Epithelial cell of esophagus (primary cell): ENCODE data around the gene FRYL.
"Not testable (repeated sequence)": the region's sequence is repeated elsewhere in the genome, so short reads cannot be mapped to it uniquely, and the experiment has no call there.

Experiments
- DNase-seq: peaks from one replicate; pipeline ENCODE4 v3.0.0; 2010; ENCODE audit warnings: low read depth
- H3K4me3 ChIP-seq: 2 replicates; pipeline ENCODE4 v1.5.1; 2011; ENCODE audit warnings: mild to moderate bottlenecking, low read length, control low read depth
- TF ChIP-seq, protein P1 (sequence below): IDR thresholded peaks from 2 replicates; pipeline ENCODE4 v1.5.1; 2011; ENCODE audit warnings: low read depth, mild to moderate bottlenecking, low read length, control low read depth, inconsistent platforms; ENCODE audit not compliant: insufficient read depth; ENCODE audit errors: missing control alignments

FRYL gene

DNA sequence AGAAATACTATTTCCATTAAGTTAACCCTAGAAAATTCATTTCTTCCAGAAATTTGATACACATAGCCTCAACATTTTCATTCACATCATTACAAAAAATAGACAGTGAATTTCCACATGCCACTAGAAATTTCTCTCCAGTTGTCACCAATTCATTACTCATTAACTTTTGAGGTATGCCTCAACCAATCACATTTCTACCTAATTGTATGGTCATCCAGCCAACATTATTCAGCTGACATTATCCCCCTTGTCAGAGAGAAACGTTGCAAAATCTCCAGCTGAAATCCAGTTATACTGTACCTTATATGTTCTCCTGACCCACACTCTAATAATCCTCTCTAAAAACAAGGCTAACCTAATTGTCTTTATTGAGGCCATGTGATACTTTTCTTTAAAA lies 24.8 kb downstream of the FRYL start:
- no peak overlapping the region for H3K4me3 ChIP-seq
- no peak for DNase-seq
- TF ChIP-seq, protein P1, sequence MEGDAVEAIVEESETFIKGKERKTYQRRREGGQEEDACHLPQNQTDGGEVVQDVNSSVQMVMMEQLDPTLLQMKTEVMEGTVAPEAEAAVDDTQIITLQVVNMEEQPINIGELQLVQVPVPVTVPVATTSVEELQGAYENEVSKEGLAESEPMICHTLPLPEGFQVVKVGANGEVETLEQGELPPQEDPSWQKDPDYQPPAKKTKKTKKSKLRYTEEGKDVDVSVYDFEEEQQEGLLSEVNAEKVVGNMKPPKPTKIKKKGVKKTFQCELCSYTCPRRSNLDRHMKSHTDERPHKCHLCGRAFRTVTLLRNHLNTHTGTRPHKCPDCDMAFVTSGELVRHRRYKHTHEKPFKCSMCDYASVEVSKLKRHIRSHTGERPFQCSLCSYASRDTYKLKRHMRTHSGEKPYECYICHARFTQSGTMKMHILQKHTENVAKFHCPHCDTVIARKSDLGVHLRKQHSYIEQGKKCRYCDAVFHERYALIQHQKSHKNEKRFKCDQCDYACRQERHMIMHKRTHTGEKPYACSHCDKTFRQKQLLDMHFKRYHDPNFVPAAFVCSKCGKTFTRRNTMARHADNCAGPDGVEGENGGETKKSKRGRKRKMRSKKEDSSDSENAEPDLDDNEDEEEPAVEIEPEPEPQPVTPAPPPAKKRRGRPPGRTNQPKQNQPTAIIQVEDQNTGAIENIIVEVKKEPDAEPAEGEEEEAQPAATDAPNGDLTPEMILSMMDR: no peak

DNA sequence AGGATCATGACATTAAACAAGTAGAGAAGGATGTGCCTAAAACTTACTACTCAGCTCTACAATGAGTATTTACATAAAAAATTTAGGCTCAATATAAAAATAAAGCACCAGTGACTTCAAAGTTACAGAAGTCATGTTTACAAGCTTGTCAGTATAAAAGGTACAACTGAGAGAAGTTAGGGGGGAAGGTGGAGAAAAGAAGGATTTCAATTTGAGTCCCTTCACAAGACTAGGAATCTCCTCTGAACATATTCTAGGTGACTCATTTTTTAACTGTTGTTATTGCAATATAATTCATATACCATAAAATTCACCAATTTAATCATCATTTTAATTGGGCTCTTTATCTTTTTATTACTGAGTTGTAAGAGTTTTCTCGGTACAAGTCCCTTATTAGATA lies 26.9 kb downstream of the FRYL start:
- TF ChIP-seq, protein P1: no peak
- no peak overlapping the region for H3K4me3 ChIP-seq
- DNase-seq: no peak

DNA sequence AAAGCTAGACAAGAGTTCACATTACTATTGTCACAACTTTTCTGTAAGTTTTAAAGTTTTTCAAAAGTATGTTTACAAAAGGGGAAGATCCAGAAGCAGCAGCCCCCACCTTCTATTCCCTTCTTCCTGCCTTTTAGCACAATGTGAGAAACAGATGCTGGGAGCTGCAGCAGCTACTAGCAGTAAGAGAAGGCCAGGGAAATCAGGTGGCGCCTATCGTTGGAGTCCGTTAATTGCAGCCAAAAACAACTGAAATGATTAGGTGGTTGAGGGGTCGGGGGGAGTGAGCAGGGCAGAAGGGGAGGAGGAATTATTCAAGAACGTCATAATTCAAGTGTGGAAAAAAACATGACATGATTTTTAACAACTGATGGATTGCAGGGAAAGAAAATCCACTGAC lies 27.4 kb downstream of the FRYL start:
- no peak overlapping the region for H3K4me3 ChIP-seq
- TF ChIP-seq, protein P1: no peak
- no peak for DNase-seq

DNA sequence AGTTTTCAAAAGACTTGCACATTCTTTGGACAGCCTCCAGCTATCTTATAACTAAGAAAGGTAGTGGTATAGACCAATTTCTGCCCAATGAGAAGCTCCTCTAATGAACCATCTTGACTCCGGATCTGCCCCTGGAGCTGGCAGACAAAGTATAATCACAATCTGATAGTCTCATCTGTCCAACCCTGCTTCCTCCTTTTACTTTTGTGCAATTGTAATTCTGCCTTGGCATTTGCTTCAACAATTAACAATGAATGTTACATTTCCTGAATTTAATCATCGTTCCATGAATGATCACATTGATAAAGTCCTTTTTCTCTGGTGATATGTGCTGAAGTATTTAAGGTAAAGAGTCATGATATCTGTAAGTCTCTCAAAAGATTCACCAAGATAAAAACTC lies 27.8 kb downstream of the FRYL start:
- H3K4me3 ChIP-seq: no peak overlapping the region
- TF ChIP-seq, protein P1: no peak
- DNase-seq: no peak

DNA sequence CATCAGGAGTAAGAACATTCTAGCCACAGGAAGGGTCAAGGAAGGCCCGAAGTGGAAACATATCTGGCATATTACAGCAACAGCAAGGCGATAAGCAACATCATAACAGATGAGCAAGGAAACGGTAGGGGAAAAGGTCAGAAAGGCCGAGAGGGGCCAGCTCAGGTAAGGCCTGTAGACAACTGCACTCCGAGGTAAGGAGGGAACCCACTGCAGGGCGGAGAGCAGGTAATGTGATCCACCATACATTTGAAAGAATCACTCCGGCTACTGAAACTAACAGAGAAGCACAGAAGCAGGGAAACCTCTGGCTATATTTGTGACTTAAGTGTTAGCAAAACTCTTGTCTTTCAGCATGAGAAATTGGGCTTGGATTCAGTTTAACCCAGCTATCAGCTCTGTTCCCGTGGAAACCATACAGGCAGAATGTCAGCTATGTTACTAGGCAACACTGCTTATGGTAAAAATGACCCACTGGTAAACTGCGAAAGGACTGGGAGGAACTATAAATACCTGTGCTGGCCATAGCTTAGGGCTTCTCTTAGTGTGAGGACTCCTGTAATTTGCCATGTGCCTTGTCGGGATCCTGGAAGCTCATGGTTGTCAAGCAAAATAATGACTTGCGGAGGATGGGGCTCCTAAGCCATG lies 31.0 kb downstream of the FRYL start:
- DNase-seq: no peak
- H3K4me3 ChIP-seq: no peak overlapping the region
- TF ChIP-seq, protein P1: no peak

DNA sequence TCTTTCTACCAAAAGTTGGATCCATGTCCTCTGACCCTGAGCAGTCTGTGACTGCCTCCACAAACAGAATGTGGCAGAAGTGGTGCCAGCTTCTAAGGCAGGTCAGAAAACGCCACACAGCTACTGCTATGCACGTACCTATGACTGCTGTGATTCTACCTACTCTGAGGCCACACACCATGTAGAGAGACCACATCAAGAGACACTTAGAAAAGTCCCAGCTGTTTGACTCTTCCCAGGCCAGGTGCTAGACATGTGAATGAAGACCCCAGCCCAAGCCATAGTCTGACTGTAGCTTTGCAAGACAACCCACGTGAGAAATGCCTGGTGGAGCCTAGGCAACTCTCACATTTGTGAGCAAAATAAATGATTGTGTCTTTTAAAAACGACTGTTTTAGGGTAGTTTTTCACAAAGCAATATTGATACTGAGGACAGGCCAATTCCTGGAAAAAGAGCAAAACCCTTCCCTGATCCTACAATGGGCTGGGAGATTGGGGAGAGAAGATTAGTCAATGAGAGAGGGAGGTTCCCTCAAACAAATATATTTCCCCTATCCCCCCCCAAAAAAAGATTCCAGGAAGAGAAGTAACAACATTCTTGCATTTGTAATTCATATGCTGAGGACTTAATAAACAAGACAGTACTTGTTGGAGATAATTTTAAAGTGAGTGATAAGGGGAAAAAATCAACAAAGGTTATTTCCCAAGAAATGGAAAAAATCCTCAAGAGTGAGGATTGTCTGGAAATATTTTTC lies 33.3 kb downstream of the FRYL start:
- TF ChIP-seq, protein P1: no peak
- peak; percentile 86 for DNase-seq

DNA sequence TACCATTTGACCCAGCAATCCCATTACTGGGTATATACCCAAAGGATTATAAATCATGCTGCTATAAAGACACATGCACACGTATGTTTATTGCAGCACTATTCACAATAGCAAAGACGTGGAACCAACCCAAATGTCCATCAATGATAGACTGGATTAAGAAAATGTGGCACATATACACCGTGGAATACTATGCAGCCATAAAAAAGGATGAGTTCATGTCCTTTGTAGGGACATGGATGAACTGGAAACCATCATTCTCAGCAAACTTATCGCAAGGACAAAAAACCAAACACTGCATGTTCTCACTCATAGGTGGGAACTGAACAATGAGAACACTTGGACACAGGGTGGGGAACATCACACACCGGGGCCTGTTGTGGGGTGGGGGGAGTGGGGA lies 34.9 kb downstream of the FRYL start:
- DNase-seq, H3K4me3 ChIP-seq: not testable (repeated sequence)

More for the DNA sequence above, 33.3 kb downstream of the FRYL start:
- no peak overlapping the region for H3K4me3 ChIP-seq
